ENCODE measurements around the gene MAP3K7.

Gene MAP3K7

DNA sequence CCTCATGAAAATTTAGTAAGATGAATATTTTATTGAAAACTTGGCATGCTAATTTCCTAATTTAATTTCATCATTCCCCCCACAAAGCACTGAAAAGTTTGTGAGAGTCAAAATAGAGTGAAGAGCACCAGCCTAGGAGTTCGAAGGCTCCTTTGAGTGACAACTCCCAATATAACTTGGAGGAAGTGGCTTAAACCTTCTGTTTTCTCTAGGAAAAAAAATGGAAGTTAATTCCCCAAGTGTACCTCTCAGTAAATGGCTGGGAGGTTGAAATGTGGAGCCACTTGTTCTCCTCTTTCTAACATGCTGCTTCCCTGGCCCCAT lies 107.3 kb downstream of the MAP3K7 start:
- DNase-seq = no peak

DNA sequence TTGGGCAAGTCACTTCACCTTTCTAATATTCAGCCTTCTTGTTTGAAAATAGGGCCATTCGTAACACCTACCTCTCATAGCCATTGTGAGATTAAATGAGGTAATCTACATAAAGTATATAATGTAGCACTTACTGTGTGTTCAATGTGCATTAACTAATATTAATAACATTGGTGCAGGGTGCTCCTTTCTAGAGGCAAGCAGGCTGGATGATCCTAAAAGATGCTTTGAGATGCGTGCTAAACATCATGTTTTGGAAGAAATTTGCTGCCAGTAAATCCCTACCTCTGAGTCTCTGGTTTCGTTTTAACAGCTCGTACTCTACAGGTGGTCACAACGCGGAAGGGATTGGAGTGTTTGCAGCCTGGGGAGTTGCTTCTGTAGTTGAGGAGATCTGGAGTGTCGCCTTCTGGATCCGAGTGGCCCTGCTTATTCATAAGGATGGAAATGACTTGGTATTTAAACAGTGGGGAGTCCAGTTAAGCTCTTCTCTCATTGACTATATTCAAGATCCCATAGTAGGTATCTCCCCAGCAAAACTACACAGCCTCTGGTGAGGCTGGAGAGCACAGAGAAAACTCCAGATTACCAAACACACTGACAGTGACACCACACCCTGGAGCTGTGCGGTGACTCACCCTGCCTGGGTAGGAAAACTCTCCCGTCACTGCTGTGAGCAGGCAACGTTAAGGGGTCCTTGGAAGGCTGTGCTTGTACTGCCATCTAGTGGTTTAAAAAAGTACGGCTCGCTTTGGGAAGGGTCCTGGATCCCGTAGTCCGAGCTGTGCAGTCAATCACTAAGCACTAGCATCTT lies 107.9 kb downstream of the MAP3K7 start:
- peak; percentile 42 for DNase-seq

DNA sequence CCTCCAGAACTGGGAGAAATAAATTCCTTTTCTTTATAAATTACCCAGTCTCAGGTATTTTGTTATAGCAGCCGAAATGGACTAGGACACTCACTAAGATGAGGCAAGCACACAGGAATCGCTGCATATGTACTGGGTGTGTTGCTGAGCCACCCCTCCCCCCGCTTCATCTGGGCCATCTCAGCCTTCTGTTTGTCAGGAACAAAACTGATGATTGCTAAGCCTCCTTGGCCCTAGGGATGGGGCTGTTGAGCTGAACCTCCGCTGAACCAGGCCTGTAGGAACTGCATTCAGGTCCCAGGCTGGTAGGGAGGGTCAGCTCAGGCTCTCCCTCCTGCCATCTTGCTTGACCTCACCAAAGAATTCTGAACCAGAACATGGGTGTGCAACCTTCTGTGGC lies 108.6 kb downstream of the MAP3K7 start:
- DNase-seq = no peak

DNA sequence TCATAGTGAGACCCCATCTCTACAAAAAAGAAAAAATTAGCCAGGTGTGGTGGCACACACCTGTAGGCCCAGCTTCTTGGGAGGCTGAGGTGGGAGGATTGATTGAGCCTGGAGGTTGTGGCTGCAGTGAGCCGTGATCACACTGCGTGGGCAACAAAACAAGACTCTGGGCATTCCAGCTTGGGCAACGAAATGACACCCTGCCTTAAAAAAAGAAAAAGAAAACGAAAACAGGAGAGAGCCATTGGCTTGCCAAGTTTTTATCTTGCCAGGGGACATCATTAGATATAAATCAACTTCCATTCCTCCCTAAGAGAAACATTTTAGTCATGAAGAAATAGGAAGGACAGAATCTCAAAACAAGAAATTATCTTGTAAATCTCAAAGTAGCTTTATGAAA lies 109.5 kb downstream of the MAP3K7 start:
- DNase-seq = no peak

DNA sequence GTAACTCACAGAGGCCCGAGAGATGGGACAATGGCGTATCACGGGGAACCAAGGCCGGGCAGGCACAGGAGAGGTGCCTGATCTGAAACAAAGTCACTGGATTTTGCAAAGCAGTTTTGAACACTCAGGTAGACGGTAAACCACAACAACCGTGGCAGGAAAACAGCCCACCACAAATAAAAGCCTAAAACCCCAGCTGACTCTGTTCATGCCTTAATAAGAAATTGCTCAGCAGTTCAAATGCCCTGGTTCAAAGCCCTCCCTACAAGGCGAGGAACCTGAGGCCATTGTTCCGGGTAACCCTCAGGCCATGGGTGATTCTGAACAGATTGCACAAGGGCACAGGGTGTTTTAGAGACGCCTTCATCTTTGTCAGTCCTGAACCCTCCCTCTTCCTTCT lies 114.2 kb downstream of the MAP3K7 start:
- DNase-seq = no peak

DNA sequence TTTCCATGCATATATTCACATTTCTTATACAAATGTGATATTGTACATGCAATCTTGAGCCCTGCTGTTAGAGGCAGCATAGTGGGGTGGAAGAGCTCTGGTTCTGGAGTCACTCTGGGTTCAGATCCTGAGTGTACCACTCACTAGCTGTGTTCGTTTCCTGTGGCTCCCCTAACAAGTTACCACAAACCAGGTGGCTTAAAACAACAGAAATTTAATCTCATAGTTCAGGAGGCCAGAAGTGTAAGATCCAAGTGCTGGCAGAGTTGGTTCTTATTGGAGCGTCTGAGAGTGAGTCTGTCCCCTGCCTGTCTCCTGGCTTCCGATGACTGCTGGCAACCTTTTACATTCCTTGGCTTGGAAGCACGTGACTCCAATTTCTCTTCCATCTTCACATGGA lies 115.6 kb downstream of the MAP3K7 start:
- DNase-seq = no peak

DNA sequence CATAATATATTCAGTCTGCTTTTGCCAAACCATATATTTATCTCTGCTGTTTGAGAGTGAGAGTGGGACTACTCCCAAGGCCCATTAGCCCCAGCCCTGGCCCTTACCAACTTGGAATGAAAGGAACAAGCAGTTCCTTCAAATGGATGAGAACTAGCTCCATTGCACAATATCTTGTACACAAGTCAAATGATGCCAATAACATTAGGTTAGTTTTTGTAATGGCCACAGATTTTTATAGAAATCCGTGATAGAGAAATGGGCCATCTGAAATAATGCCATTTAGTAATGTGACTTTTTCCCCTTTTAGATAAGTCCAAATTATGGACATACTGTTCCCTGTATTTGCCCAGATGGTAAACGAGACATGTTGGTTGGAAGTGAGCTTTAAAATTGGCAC lies 117.0 kb downstream of the MAP3K7 start:
- no peak for DNase-seq

DNA sequence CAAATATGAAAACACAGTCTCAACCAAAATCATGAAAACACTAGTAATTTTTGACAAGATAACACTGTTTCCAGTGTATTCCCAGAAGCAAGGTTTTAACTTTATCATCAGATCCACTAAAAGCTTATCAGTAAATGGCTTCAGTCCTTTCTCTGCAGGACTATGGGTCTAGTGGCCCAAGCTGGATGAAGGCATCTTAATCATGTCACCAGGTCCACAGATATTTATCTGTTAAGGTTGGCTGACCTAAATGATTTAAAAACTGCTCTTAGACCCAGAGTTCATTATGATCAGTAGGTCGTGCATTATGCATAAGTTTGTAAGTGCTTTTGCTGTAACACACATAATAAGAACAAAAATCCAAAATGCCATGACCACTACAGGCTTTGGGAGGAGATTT lies 118.0 kb downstream of the MAP3K7 start:
- no peak for DNase-seq

DNA sequence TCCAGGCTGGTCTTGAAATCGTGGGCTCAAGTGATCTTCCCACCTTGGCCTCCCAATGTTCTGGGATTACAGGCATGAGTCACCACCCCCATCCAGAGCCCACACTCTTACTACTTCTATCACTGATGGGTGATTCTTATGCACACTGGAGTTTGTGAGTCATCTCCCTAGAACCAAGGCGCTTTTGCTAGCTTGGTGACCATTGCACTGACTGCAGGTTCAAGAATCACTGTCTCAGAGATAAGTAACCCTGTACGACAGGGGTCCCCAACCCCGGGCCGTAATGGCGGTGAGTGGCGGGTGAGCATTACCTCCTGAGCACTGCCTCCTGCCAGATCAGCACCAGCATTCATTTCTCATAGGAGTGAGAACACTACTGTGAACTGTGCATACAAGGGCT lies 118.8 kb downstream of the MAP3K7 start:
- no peak for DNase-seq

DNA sequence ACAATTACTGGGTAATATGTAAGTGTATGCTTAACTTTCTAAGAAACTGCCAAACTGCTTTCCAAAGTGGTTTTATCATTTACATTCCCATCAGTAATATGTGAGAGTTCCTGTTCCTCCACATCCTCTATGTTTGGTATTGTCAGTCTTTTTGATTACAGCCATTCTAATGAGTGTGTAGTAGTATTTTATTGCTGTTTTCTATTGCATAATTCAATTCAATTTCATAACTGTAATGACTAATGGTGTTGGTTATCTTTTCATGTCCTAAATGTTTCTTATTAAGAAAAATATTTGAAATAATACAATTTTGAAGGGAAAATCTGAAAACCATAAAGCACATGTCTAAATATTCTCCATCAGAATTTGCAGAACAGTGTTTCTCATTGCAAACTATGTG lies 119.3 kb downstream of the MAP3K7 start:
- DNase-seq = no peak

DNA sequence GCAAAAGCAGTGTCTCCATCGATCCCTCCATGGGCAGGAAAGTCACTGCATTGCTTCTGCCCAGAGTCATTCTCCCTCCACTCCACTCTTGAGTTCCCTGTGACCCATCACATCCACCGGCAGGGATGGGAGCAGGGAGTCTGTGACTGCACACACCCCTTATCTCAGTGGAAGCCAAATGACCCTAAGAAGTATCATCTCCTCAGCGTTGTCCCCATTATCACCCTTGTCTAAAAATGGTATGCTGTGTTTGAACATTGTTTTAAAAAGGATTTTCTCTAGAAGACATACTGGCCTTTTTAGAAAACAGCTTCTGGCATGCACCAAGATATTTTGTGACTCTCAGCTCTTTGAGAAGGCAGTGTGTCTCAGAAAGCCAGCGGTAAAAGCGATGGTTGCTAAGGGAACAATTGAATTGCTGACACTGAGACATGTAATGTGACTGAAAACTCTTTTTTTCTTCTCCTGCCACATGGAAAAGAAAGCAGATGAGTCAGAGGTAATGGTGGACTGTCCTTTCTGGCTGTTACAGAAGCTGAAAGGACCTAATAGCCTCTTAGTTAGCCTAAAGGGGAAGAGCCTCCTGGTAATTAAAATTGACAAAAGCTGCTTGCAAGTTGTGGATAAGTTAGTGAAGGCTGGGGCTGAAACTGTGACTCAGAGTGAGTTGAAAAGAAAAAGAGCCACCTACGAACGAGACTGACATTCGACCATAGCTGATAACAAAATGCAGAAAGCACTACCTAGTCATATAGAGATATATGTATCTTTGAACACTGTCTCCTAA lies 120.5 kb downstream of the MAP3K7 start:
- no peak for DNase-seq

DNA sequence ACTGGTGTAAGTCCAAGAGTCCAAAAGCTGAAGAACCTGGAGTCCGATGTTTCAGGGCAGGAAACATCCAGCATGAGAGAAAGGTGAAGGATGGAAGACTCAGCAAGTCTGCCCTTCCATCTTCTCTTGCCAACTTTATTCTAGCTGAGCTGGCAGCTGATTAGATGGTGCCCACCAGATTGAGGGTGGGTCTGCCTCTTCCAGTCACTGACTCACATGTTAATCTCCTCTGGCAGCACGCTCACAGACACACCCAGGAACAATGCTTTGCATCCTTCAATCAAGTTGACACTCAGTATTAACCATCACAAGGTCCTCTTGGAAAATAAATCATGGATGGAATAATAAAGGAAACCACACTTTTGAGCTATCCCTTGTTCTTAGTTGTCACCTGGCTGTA lies 121.2 kb downstream of the MAP3K7 start:
- DNase-seq = no peak

DNA sequence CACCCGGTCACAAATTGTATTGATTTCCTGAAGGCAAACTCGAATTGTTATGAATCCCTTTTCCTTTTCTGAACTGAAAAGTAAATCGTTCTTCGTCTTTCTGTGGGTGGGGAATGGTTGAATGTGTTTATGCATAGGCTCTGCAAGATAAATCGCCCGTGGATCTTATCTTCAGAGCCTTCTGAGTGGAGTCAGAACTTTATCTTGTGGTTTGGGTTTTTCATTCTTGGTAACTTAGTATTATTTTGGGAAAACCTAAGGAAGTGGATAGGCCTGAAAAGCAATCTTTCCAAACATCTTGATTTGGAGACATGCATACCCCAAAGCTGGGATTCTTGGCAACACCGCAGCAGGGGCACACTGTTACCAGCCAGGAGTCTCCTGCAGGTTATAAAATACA lies 122.4 kb downstream of the MAP3K7 start:
- DNase-seq = no peak

DNA sequence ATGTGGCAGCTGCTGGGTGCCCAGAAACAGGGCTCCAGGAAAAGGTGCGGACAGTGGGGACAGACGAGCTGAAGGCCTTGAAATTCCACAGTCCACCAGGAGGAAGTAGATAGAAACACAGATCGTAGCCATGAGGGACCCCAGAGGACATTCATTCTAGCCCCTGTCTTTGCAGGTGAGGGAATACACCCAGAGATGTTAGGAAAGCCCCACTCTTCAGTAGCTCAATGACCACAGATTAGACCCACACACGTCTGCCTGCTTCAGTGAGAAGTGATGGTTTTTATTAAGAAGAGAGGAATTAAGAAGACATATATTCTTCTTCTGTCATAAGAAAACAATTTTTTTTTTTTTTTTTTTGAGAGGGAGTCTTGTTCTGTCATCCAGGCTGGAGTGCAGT lies 123.0 kb downstream of the MAP3K7 start:
- DNase-seq = no peak
